Stimulated activated CD4-positive, alpha-beta T cell treated with anti-CD3 and anti-CD28 coated beads, Interleukin-4, amount 100 ng/mL, for 1 hour (primary cell): ENCODE results near the gene IL11RA.

ENCODE experiments used
- DNase-seq: peaks from one replicate; pipeline ENCODE4 v3.0.0-alpha.2; 2020

IL11RA gene

DNA sequence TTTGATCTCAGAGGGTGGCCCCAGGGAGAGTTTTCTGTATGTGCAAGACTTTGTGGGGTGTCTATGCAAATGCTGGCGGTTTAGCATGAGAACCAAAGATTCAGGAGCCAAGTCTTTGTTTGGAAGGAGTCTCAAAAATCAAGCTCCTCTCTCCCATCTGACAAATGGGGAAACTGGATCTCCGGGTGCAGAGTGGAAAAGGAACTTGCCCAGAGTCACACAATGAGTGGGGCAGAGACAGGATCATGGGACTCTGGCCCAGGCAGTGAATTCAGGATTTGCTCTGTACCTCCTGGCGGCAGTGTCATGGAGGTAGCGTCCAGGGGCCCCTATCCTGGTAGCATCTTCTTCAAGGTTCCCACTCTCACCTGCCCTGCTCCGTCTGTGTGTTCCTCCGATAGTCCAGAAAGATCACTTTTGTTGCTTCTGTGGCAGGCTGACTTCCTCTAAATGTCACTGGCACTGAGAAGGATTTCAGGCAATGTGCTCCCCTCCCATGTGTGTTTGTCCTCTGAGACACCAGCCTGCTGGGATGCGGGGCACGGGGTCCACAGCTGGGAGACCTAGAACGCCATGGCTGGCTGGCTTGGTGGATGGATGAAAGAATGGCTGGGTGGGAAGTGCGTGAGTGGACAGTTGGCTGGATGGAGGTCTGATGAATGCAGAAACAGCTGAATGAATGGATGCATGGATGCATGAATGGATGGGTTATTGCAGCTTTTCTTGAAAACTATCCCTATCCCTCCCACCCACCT is 35.5 kb downstream of the IL11RA start:
- no peak for DNase-seq

DNA sequence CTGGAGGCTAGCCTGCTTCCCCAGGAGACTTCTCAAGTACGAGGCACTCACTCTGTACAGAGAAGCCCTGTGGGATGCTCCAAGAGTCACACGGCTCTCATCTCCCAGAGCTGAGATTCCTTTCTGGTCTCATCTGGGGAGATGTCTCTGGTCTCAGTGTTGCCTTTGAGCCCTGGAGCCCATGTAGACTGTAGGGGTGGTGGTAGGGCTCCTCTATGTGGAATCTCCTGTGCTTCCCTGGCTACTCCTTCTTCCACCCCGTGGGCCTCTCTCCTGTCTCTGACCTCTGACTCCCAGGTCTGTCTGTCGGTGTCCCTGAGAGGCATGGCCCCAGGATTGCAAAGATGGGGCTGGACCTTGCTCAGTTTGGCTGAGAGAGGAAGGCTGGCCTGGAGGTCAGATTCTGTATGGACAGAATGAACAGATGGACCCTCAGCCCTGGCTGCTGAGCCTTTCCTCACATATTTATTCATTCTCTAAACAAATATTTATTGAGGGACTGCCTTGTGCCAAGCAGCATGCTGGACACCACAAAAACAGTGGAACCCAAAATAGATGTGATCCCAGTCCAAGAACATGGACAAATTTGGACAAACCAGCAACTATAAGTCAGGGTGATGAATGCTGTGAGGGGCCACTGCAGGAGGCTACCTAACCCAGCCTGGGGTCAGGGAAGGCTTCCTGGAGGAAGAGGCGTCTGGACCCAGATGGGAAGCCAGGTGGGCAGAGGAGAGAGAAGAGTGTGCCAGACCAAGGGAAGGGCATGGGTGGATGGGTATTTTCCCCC is 36.5 kb downstream of the IL11RA start:
- DNase-seq = no peak

DNA sequence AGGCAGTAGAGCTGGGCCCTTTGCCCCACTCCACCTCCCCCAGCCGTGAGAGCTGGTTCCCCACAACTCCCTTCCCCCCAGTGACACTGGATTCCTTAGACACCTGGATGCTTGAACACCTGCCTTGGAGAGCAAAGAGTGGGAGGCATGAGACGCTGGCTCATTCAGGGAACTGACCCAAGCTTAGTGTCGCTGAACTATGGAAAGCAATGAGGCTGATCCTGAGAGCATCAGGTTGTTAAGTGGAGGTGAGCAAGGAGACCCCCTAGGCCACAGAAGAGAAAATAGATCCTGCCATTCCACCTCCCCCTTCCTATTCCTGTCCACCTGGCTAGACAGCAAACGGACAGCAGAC is 37.1 kb downstream of the IL11RA start:
- DNase-seq = no peak

DNA sequence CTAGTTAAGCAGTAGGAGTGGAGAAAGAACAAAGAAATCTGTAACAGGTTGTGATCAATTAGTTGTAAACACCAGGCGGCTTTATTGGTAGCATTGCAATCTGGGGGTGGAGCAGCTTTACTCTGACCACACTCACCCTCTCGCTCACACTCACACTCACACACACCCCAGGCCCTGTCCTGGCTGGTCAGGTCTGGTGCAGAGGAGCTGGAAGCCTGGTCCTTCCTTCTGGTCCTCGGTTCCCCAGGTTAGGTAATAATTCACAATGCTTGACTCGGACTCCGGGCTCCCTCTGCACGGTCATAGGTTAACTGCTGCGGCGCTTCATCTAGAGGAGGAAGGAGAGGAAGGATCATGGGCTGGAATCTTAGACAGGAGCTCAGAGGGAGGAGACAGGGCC is 37.5 kb downstream of the IL11RA start:
- no peak for DNase-seq

DNA sequence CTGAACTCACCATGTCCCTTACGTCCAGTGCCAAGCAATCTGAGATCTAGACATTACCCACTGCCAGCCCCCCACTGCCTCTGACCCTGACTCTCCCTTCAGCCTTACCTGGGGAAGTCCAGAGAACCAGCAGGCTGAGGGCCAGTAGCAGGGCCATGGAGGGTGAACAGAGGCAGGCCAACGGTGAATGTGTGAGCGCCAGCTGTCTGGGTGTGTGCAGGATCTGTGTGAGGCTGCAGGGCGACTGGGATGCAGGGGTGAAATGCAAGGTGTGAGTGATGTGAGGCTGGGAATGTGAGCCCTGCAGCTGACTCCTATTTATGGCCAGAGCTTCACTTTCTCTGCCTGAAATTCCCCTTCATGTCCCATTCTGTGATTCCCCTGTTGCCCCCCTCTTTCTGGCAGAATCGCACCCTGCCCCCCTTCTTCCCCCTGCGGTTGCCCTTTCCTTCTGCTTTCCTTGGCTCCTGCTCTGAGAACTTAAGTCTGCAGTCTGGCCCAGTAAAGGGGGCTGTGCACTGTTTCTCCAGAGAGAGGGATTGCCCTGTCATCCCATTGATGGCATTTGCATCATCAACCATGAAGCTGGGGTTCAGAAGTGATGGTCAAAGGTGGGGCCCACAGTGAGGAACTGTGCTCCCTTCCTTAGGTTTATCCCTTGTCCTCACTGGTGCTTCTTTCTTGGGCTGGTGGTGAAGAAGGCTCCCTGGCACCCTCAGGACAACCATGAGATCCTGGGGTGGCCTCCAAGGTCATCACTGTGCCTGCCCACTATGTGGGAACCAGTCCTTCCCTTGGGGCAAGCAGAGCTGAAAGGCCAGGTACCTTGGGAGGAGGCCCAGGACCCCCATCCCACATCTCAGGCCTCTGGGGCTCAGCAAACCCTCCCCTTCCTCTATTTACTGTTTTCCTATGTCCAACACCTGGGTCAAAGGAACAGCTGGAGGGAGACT is 39.3 kb downstream of the IL11RA start, which contains the start of gene CCL19:
TSS of gene CCL19 (minus strand) at position 294 of the 953 bp plus-strand sequence. CDS start at position 157, 137 bp downstream.
- DNase-seq = no peak

DNA sequence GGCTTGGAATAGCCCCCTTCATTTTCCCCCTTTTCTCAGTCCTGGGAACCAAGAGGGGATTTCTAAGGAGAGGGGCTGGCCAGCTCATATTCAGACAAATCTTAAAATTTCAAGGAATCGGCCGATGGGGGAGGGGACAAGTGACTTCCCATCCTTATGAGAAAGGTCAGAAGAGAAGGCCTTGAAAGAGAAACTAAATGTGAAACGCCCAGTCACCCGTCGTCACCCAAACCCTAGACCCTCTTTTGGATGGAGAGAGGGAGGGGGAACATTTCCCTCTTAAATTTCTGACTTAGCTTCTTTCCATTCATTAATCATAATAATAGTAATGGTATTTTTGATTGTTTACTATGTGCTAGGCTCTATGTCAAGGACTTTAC is 39.9 kb downstream of the IL11RA start:
- no peak for DNase-seq

DNA sequence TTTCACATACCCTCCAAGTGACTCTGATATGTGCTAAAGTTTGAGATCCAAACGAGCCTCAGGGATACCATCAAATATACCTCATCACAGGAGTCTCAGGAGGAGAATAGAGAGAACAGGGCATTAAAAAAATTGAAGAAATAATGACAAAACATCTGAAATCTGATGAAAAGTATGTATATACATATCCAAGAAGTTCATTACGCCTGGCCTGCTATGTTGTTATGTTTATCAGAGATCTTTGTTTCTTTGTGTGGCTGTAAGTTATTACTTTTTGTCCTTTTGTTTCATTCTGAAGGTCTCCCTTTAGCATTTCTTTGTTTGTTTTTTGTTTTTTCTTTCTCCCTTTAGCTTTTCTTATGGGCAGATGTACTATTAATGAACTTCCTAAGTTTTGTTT is 41.6 kb downstream of the IL11RA start:
- DNase-seq = no peak

DNA sequence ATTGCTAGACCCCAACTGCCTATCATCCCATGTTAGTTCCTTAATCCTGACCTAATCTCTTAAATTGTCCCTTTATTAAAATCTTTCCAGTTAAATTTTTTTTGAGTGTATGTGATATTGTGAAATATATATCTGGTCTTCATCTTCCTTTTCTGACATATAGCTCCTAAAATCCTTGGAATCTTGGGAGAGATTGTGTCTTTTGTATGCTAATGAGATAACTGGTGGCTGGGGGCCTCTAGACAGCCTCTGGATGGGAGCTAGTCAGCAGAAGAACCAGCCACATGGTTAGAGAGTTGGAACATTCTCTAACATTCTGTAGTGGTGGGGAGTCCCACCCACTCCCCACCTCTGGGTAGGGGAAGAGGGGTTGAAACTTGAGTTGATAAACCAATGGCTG is 42.8 kb downstream of the IL11RA start:
- no peak for DNase-seq

DNA sequence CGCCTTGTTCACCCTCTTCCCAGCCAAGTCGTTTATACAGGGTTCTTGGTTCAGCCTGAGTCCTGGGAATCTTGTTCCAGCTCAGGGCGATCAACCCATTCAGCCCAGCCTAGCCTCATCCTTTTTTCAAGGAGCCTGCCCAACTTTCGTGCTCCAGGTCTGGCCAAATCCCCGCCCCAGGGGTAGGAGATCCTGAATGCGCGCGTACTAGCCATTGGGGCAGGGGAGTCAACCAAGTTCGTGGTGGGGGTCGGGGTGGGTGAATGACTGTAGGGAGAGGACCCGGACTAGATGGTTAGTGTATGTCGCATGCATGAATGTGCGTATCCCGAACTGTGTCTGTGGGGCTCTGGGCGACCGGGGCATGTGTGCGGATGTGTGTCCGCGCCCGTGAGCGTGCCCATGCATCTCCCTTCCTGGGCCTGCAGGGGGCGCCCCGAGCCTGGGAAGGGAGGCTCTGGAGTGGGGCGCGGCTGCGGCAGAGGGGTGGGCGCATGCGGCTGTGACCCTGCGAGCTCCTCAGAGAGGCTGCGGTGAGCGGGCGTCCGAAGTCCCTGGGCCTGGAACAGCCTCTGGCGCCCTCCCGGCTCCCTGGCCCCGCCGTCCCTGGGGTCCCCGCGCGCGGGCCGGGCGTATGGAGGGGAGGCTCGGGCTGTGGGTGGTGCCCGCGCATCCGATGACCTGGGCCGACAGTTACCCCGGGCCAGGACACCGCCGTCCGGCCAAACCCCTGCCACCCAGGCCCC is 49.2 kb downstream of the IL11RA start:
- DNase-seq = peak; percentile 79

DNA sequence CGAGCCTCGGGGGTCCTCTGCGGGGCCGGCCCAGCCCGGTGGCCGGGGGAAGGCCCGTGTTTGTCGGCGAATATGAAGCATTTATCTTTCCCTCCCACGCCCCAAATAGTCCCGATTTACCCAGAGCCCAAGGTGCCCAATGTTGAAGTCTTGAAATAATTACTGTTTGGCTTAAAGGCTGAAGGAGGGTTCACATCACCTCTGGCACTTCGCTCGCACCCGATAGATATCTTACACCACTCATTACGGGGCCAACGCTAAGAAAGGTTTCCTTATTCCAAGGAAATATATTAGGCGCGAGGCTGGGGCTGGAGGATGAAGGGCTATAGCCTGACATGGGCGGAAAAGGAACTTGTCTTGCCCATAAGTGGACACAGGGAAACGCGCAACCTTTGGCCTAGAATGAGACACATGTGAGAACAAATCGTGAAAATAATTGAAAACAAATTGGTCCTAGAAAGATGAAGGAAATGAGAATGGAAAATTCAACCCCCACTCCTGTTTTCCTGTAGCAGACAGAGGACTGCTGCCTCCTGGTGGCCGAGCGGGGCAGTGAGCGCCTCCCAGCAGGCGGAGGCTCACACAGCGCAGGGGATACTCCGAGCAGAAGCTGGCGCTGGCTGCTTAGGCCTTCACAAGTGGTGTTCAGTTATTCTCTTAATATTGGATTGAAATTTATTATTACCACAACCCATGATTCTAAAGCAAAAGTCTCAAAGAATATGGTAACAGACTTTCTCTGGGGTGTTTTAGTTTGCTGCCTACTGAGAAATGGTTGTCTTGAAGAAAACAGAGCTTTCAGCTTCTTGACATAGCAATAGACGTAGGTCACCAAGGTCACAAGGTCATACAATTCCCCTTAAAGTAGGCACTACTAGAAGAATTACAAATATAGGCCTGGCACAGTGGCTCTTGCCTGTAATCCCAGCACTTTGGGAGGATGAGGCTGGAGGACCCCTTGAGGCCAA is 50.1 kb downstream of the IL11RA start:
- peak; percentile 88 for DNase-seq

DNA sequence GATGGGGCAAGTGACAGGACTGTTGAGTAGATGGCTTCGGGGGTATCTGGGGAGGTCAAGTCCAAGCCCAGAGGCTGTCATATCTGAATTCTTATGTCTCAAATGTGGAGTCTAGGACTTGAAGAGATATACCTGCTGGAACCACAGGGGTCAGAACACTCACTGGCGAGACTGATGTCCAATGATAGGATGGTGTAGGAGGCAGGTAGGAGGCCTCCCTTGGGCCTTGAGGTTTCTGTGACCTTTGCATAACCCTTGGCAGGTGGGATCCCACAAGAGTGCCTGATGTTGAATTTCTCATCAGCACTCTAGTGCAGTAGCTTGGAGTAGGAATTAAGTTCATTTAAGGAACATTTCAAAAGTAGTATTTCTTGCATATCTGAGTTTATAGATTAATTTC is 55.1 kb downstream of the IL11RA start:
- DNase-seq = no peak

DNA sequence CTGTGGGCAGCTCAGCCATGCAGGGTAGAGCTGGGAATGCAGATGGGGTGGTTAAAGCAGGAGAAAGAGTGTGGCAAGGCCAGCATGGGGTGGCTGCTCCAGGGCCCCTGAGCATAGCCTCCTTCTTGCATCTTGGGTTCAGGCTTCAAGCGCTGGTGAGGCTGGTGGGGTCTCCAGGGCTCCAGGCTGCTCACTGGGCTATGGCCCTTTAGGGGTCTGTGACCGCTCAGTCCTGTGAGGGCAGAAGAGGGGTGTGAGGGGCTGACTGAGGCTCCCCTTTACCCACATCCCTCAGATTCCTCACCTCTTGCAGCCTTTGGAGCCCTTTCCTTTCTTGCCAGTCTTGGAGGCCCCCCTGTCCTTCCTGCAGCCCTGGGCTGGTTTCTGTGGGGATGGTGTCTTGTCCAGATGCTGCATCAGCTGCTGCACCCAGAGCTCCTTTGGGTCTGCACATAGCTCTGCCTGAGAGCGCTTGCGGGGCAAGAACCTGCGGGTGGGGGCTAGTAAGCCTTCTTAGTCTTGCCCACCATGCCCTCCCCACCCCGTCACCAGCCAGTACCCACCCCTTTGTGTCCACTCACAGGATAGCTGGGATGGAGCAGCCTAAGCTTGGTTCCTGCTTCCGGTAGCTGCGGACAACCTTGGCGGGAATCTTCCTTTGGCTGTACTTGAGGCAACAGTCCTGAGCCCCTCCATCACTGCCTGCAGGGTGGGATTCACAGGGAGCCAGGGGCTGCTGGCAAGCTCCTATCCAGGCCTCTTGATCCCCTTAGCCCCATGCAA is 57.4 kb downstream of the IL11RA start:
- DNase-seq = no peak

DNA sequence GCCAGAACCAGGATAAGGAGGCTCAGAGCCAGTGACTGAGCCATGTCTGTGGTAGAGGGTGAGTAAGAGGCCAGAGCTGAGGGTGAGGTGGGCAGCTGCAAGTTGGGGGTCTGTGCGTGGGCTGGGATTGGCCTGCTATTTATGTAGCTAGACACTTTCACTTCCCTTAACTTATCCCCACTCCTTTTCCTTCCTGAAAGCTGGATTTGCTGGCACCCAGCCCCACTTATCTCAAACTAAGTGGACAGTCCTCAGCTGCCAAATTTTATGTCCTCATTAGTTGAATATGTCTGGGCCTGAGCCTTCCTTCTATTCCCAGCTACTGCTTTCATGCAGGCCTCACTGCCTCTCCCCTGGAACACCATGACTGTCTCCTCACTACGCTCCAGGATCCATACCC is 58.0 kb downstream of the IL11RA start, which contains the start of gene CCL21:
TSS of gene CCL21 (minus strand) at position 114 of the 400 bp plus-strand sequence. CDS start at position 44, 70 bp downstream.
- no peak for DNase-seq
